Measurements from ENCODE around the gene CXCL14.

- TF ChIP-seq CTCF (IDR thresholded peaks at IDR 0.05; ENCODE audit: low read depth, low read length) = no peak
- no peak for TF ChIP-seq MAX (IDR thresholded peaks at IDR 0.05; ENCODE audit: low read depth, low read length)
These were observed 11.1 kb downstream of the CXCL14 start for GRCh38 chr5:135567661-135568060.

Measured in NB4 (cell line).